Right lobe of liver (tissue), 4 donors: ENCODE measurements around the gene LCTL.

Source experiments
- POLR2A ChIP-seq: fragments of 450-650 bp; IDR thresholded peaks from one replicate; pipeline ENCODE4 v1.6.1; 2017; ENCODE audit warnings: antibody characterized with exemption, mild to moderate bottlenecking
- TF ChIP-seq, protein P1 (sequence below), 4 donors: fragments of 200-600 bp in 3 of 4; fragments of 450-650 bp in 1 of 4; IDR thresholded peaks; one replicate each; pipeline versions ENCODE4 v1.5.1 to v1.8.0; 2016 to 2022; ENCODE audit warnings: antibody characterized with exemption in 4 of 4, mild to moderate bottlenecking in 2 of 4
- donor health status: DM: no; HTN: no; CAD: no.
- donor health status: DM: no; HTN: no; CAD: no.
- donor health status: DM: no; HTN: yes; CAD: no.

DNA sequence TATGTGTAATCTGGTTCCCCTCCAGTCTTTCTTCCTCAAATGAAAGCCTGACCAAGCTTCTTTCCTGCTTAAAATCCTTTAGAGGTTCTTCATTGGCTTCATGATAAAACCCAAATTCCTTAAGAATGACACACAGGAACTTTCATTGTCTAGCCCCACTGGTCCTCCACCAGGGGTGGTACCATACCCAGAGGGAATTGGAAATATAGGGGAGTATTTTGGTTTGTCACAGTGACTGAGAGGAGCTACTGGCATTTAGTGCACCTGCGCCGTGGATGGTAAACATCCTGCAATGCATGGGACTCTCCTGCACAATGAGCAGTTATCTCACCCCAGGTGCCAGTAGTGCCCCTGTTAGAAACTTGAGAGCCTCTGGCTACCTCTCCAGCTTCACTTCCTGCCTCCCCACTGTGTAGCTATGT lies 49.9 kb downstream of the LCTL start:
- TF ChIP-seq, protein P1, sequence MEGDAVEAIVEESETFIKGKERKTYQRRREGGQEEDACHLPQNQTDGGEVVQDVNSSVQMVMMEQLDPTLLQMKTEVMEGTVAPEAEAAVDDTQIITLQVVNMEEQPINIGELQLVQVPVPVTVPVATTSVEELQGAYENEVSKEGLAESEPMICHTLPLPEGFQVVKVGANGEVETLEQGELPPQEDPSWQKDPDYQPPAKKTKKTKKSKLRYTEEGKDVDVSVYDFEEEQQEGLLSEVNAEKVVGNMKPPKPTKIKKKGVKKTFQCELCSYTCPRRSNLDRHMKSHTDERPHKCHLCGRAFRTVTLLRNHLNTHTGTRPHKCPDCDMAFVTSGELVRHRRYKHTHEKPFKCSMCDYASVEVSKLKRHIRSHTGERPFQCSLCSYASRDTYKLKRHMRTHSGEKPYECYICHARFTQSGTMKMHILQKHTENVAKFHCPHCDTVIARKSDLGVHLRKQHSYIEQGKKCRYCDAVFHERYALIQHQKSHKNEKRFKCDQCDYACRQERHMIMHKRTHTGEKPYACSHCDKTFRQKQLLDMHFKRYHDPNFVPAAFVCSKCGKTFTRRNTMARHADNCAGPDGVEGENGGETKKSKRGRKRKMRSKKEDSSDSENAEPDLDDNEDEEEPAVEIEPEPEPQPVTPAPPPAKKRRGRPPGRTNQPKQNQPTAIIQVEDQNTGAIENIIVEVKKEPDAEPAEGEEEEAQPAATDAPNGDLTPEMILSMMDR (IDR thresholded peaks at IDR 0.05) = no peak
- no peak for TF ChIP-seq POLR2A
